Endothelial cell of umbilical vein (primary cell): ENCODE data around the gene SLC12A9. TPM values are rescaled to one million over a fixed set of nuclear protein-coding genes. Genes with fewer than 3 reads are reported as not detected.
"Not testable (repeated sequence)": the region's sequence is repeated elsewhere in the genome, so short reads cannot be mapped to it uniquely, and the experiment has no call there.

Experiments used
- BruUV-seq: library from RNA; stranded (reverse); fragments of 400-500 nt; replicated peaks from 2 replicates; lab custom pipeline; 2021; lab: Mats Ljungman, UMichigan
- CTCF ChIA-PET: fragments of 300-600, 350-600 bp; sonication (Branson Sonifier 250); formaldehyde crosslinking; loops from one replicate; lab custom pipeline; 2021; ENCODE audit warnings: antibody characterized with exemption, inconsistent platforms; lab: Charles Lee
- POLR2A ChIA-PET: fragments of 300-600, 350-600 bp; sonication (Branson Sonifier 250); formaldehyde crosslinking; loops from one replicate; lab custom pipeline; 2021; ENCODE audit warnings: antibody characterized with exemption, inconsistent platforms; lab: Charles Lee
- DNase-seq: peaks from one replicate; pipeline ENCODE4 v3.0.0-alpha.2; 2011; ENCODE audit warnings: low read depth, low spot score
- FAIRE-seq: peaks from 2 replicates; lab custom pipeline; 2011; peaks lifted over from hg19 to GRCh38; lab: Jason Lieb, UNC
- H2AFZ ChIP-seq: 2 replicates; pipeline ENCODE4 v1.6.0; 2012; ENCODE audit warnings: low read depth, low read length, control low read depth, inconsistent platforms
- H3K27ac ChIP-seq: 2 replicates; pipeline ENCODE4 v1.5.1; 2011; ENCODE audit warnings: low read depth, mild to moderate bottlenecking, control low read depth, low read length, moderate library complexity; ENCODE audit not compliant: insufficient read depth
- H3K27me3 ChIP-seq, 2 experiments: 2 replicates each; pipeline versions ENCODE4 v1.6.0 to v1.6.1; 2011; ENCODE audit warnings: low read length in 2 of 2, mixed read lengths in 1 of 2; ENCODE audit not compliant: control insufficient read depth in 2 of 2, insufficient read depth in 2 of 2
- H3K36me3 ChIP-seq, 2 experiments: 2 replicates in 1 of 2; 3 replicates in 1 of 2; pipeline ENCODE4 v1.5.1; 2011; ENCODE audit warnings: low read length in 2 of 2, mild to moderate bottlenecking in 1 of 2, moderate library complexity in 1 of 2; ENCODE audit not compliant: control insufficient read depth in 2 of 2, insufficient read depth in 2 of 2; ENCODE audit errors: extremely low read depth in 1 of 2
- H3K4me1 ChIP-seq: 3 replicates; pipeline ENCODE4 v1.5.1; 2011; ENCODE audit warnings: mild to moderate bottlenecking, low read length; ENCODE audit not compliant: control insufficient read depth, insufficient read depth; ENCODE audit errors: extremely low read depth
- H3K4me2 ChIP-seq: 2 replicates; pipeline ENCODE4 v1.6.1; 2011; ENCODE audit warnings: low read length, control low read depth, mixed read lengths; ENCODE audit not compliant: insufficient read depth
- H3K4me3 ChIP-seq, 3 experiments: fragments of 200-600 bp in 1 of 3; sonication (generic), shearing (Covaris generic) in 1 of 3; replicated peaks in 1 of 3; 2 replicates each; pipeline ENCODE4 v1.5.1; 2011 to 2016; ENCODE audit warnings: control low read depth in 3 of 3, low read length in 3 of 3, mild to moderate bottlenecking in 2 of 3, inconsistent platforms in 1 of 3, low read depth in 1 of 3, moderate library complexity in 1 of 3; ENCODE audit not compliant: insufficient read depth in 1 of 3
- H3K79me2 ChIP-seq: 2 replicates; pipeline ENCODE4 v1.6.0; 2012; ENCODE audit warnings: low read length, inconsistent platforms; ENCODE audit not compliant: control insufficient read depth, insufficient read depth
- H3K9ac ChIP-seq: replicated peaks from 2 replicates; pipeline ENCODE3; 2011; ENCODE audit warnings: low read length, control low read depth; ENCODE audit not compliant: insufficient read depth; ENCODE audit errors: extremely low read depth
- H3K9me1 ChIP-seq: replicated peaks from 3 replicates; pipeline ENCODE4 v1.6.0; 2011; ENCODE audit warnings: mild to moderate bottlenecking, low read length; ENCODE audit not compliant: control insufficient read depth, insufficient read depth; ENCODE audit errors: extremely low read depth
- H3K9me3 ChIP-seq: replicated peaks from 2 replicates; pipeline ENCODE4 v1.5.1; 2012; ENCODE audit warnings: low read length, inconsistent platforms; ENCODE audit not compliant: control insufficient read depth, insufficient read depth
- H4K20me1 ChIP-seq: replicated peaks from 2 replicates; pipeline ENCODE3; 2011; ENCODE audit warnings: mild to moderate bottlenecking, low read length; ENCODE audit not compliant: control insufficient read depth, insufficient read depth; ENCODE audit errors: extremely low read depth
- FOS ChIP-seq: IDR thresholded peaks from 2 replicates; pipeline ENCODE4 v1.6.1; 2011; ENCODE audit warnings: mild to moderate bottlenecking, low read length, moderate library complexity, borderline replicate concordance; ENCODE audit not compliant: insufficient read depth
- GATA2 ChIP-seq: IDR thresholded peaks from 2 replicates; pipeline ENCODE4 v1.7.0; 2011; ENCODE audit warnings: low read depth, mild to moderate bottlenecking, moderate library complexity, mixed read lengths, low read length; ENCODE audit not compliant: insufficient read length, insufficient read depth
- JUN ChIP-seq: IDR thresholded peaks from 2 replicates; pipeline ENCODE4 v1.6.1; 2011; ENCODE audit warnings: borderline replicate concordance, low read depth; ENCODE audit not compliant: insufficient read length, insufficient read depth
- POLR2A ChIP-seq: IDR thresholded peaks from 2 replicates; pipeline ENCODE4 v1.6.1; 2012; ENCODE audit warnings: low read depth, mild to moderate bottlenecking, control low read depth, low read length
- dilution Hi-C: fragments of 300-500 bp; cut with MboI; formaldehyde crosslinking; loops from one replicate; pipeline ENCODE4 v1.15.0; 2019; ENCODE audit warnings: low sequenced_read_pairs; ENCODE audit not compliant: extremely low pct_ligation_motif_present
- intact Hi-C: fragments of 100-400 bp; cut with micrococcal nuclease; formaldehyde crosslinking; loops from one replicate; pipeline ENCODE4 v1.10.0; 2022
- polyA plus RNA-seq, 4 experiments: library from polyadenylated mRNA; depleted of rRNA in 3 of 4; stranded (reverse) in 3 of 4; unstranded in 1 of 4; fragments of >200 nt; gene quantifications; 2 replicates each; pipeline versions ENCODE4 v1.2.1 to v1.2.3, GENCODE V29; 2011 to 2012; ENCODE audit warnings: missing spikeins in 1 of 4
- total RNA-seq: library from RNA; stranded (reverse); gene quantifications from 2 replicates; pipeline ENCODE4 v1.2.3, GENCODE V29; 2021

SLC12A9 gene
- total and polyA plus RNA-seq, 2 donors (not counting 3 experiments of a cell fraction or from before 2014, with no cell fraction given) = 35.0 to 37.0 TPM

GRCh38 chr7:100854146-100854895 is 1.8 kb downstream of the SLC12A9 start:
- CTCF ChIA-PET = interaction anchor here (4.6 to 6.4 kb wide), 2 partner anchors 18 to 26 kb away, joined by 37 to 130 read pairs; partner anchors contain the start of gene EPHB4
- Histone ChIP-seq H4K20me1 (no peaks in the 10 kb centered on the region), H3K4me3 (no peak overlapping the region), H3K79me2 (peaks cover 6% of the 10 kb centered on the region), H3K9me1 (no peaks in the 10 kb centered on the region), H3K4me1 (peaks cover 14% of the 10 kb centered on the region), H3K36me3 (peaks cover 0 to 4% of the 10 kb centered on the region in 2 experiments), H3K27me3 (no peaks in the 10 kb centered on the region), H2AFZ (no peak overlapping the region), H3K4me2 (no peak overlapping the region), H3K27ac (no peak overlapping the region), H3K9ac (no peak overlapping the region), H3K9me3 (no peaks in the 10 kb centered on the region)
- FAIRE-seq (no peak), DNase-seq (no peak)
- dilution Hi-C loops (no loop called here), intact Hi-C loops (no loop called here)
- POLR2A ChIA-PET = interaction anchor here (0.7 kb wide), 1 partner anchor 68 kb away, joined by 3 read pairs; no protein-coding TSS in a partner anchor
- no TSS peak for BruUV-seq
- TF ChIP-seq FOS (no peak), JUN (no peak), GATA2 (no peak), POLR2A (no peak)

GRCh38 chr7:100854899-100855298 is 2.4 kb downstream of the SLC12A9 start:
- H3K79me2 ChIP-seq, FAIRE-seq, H3K36me3 ChIP-seq, H3K9ac ChIP-seq, DNase-seq, BruUV-seq, CTCF ChIA-PET, H3K9me3 ChIP-seq, POLR2A ChIA-PET, intact Hi-C loops, H3K9me1 ChIP-seq, H3K27ac ChIP-seq, H3K27me3 ChIP-seq, dilution Hi-C loops, H3K4me2 ChIP-seq, H3K4me3 ChIP-seq, H4K20me1 ChIP-seq, H2AFZ ChIP-seq: not testable (repeated sequence)
- peaks cover 14% of the 10 kb centered on the region for H3K4me1 ChIP-seq
